ENCODE measurements around the gene PER2.
"Not testable (repeated sequence)": the region's sequence is repeated elsewhere in the genome, so short reads cannot be mapped to it uniquely, and the experiment has no call there.

Gene PER2

GRCh38 chr2:238313991-238314350 is 25.6 kb upstream of the PER2 start:
- in situ Hi-C loops (cut with MboI; ENCODE audit: low sequenced_read_pairs) = no loop called here

- in situ Hi-C loops (cut with MboI; ENCODE audit: low sequenced_read_pairs) = no loop called here
These were observed 25.0 kb upstream of the PER2 start for GRCh38 chr2:238313289-238313990.

GRCh38 chr2:238310721-238311120 is 22.3 kb upstream of the PER2 start:
- in situ Hi-C loops (cut with MboI; ENCODE audit: low sequenced_read_pairs) = not testable (repeated sequence)

GRCh38 chr2:238308177-238308576 is 19.8 kb upstream of the PER2 start:
- in situ Hi-C loops (cut with MboI; ENCODE audit: low sequenced_read_pairs) = no loop called here

- in situ Hi-C loops (cut with MboI; ENCODE audit: low sequenced_read_pairs) = no loop called here
These were observed 18.2 kb upstream of the PER2 start for GRCh38 chr2:238306672-238306998.

- in situ Hi-C loops (cut with MboI; ENCODE audit: low sequenced_read_pairs) = no loop called here
These were observed 17.7 kb upstream of the PER2 start for GRCh38 chr2:238305965-238306671.

- in situ Hi-C loops (cut with MboI; ENCODE audit: low sequenced_read_pairs) = no loop called here
These were observed 16.9 kb upstream of the PER2 start for GRCh38 chr2:238305092-238305862.

GRCh38 chr2:238304116-238304515 is 15.7 kb upstream of the PER2 start:
- in situ Hi-C loops (cut with MboI; ENCODE audit: low sequenced_read_pairs) = no loop called here

- in situ Hi-C loops (cut with MboI; ENCODE audit: low sequenced_read_pairs) = no loop called here
These were observed 14.3 kb upstream of the PER2 start for GRCh38 chr2:238302751-238303150.

GRCh38 chr2:238302087-238302486 is 13.7 kb upstream of the PER2 start:
- in situ Hi-C loops (cut with MboI; ENCODE audit: low sequenced_read_pairs) = no loop called here

GRCh38 chr2:238299803-238300202 is 11.4 kb upstream of the PER2 start:
- in situ Hi-C loops (cut with MboI; ENCODE audit: low sequenced_read_pairs) = no loop called here

GRCh38 chr2:238296638-238297457 is 8.4 kb upstream of the PER2 start:
- in situ Hi-C loops (cut with MboI; ENCODE audit: low sequenced_read_pairs) = no loop called here

GRCh38 chr2:238295144-238296112 is 7.0 kb upstream of the PER2 start:
- in situ Hi-C loops (cut with MboI; ENCODE audit: low sequenced_read_pairs) = no loop called here

GRCh38 chr2:238294393-238295143 is 6.2 kb upstream of the PER2 start:
- in situ Hi-C loops (cut with MboI; ENCODE audit: low sequenced_read_pairs) = no loop called here

- in situ Hi-C loops (cut with MboI; ENCODE audit: low sequenced_read_pairs) = no loop called here
These were observed 5.6 kb upstream of the PER2 start for GRCh38 chr2:238294046-238294392.

GRCh38 chr2:238291550-238292281 is 3.3 kb upstream of the PER2 start:
- in situ Hi-C loops (cut with MboI; ENCODE audit: low sequenced_read_pairs) = no loop called here

GRCh38 chr2:238290715-238291549 is 2.5 kb upstream of the PER2 start:
- in situ Hi-C loops (cut with MboI; ENCODE audit: low sequenced_read_pairs) = no loop called here

GRCh38 chr2:238290091-238290509 is 1.7 kb upstream of the PER2 start:
- in situ Hi-C loops (cut with MboI; ENCODE audit: low sequenced_read_pairs) = no loop called here

Measured in HL-60/S4 treated with phorbol 12-myristate 13-acetate at 8.2 ng/mL for 4 days and 3 days (cell line).